Naive thymus-derived CD8-positive, alpha-beta T cell (primary cell): ENCODE results near the gene MTHFSD. TPM values are rescaled to one million over a fixed set of nuclear protein-coding genes. Genes with fewer than 3 reads are reported as not detected.
A peak's percentile ranks its signal among the peaks of the same experiment; 100 is the strongest.

ENCODE experiments used
- ATAC-seq, 2 donors: fragments of 150-1000 bp; cut with Tn5 transposase in 1 of 2; sonication (Bioruptor Pico), chemical (Tn5 transposase) in 1 of 2; 1 replicate in 1 of 2; 2 replicates in 1 of 2; pipeline ENCODE4 v1.10.0; 2021; ENCODE audit warnings: mild to moderate bottlenecking in 2 of 2, moderate library complexity in 2 of 2
- POLR2A ChIA-PET: fragments of 350-600 bp; sonication (Branson Sonifier 250); formaldehyde crosslinking; loops from one replicate; lab custom pipeline; 2021; ENCODE audit warnings: antibody characterized with exemption; lab: Charles Lee
- DNase-seq, 10 donors: peaks; one replicate each; pipeline versions ENCODE4 v3.0.0 to v3.0.0-alpha.2; 2020 to 2022
- H3K27ac Mint-ChIP-seq, 10 donors: one replicate each; pipeline ENCODE4 v1.8.0; 2020 to 2022; ENCODE audit warnings: mild to moderate bottlenecking in 10 of 10, mixed read lengths in 10 of 10, moderate library complexity in 4 of 10, inconsistent platforms in 1 of 10
- H3K27me3 Mint-ChIP-seq, 5 donors: one replicate each; pipeline ENCODE4 v1.8.0; 2021 to 2022; ENCODE audit warnings: mixed read lengths in 5 of 5
- H3K36me3 Mint-ChIP-seq, 3 donors: one replicate each; pipeline ENCODE4 v1.8.0; 2020 to 2022; ENCODE audit warnings: mixed read lengths in 3 of 3, mild to moderate bottlenecking in 2 of 3, inconsistent platforms in 1 of 3
- H3K4me1 Mint-ChIP-seq, 4 donors: one replicate each; pipeline ENCODE4 v1.8.0; 2021 to 2022; ENCODE audit warnings: mixed read lengths in 4 of 4
- H3K4me3 Mint-ChIP-seq, 10 donors: one replicate each; pipeline ENCODE4 v1.8.0; 2020 to 2022; ENCODE audit warnings: mild to moderate bottlenecking in 10 of 10, mixed read lengths in 10 of 10, moderate library complexity in 6 of 10, inconsistent platforms in 1 of 10
- H3K9me3 Mint-ChIP-seq, 9 donors: one replicate each; pipeline ENCODE4 v1.8.0; 2020 to 2022; ENCODE audit warnings: mixed read lengths in 9 of 9, mild to moderate bottlenecking in 3 of 9, inconsistent platforms in 1 of 9, moderate library complexity in 1 of 9
- polyA plus RNA-seq, 3 donors: library from polyadenylated mRNA; unstranded; fragments of 300-500 nt; fragmentation: Illumina TruSeq; gene quantifications; one replicate each; pipeline ENCODE4 v1.2.3, GENCODE V29; 2021
- total RNA-seq, 8 experiments: library from RNA in 2 of 8; stranded (reverse) in 2 of 8; gene quantifications; one replicate each; pipeline ENCODE4 v1.2.3 and lab custom pipeline; 2021 to 2026

Gene MTHFSD
- total and polyA plus RNA-seq, 5 experiments from 2014 or later, result 9.8 to 41.6 (median 19.0) TPM

DNA sequence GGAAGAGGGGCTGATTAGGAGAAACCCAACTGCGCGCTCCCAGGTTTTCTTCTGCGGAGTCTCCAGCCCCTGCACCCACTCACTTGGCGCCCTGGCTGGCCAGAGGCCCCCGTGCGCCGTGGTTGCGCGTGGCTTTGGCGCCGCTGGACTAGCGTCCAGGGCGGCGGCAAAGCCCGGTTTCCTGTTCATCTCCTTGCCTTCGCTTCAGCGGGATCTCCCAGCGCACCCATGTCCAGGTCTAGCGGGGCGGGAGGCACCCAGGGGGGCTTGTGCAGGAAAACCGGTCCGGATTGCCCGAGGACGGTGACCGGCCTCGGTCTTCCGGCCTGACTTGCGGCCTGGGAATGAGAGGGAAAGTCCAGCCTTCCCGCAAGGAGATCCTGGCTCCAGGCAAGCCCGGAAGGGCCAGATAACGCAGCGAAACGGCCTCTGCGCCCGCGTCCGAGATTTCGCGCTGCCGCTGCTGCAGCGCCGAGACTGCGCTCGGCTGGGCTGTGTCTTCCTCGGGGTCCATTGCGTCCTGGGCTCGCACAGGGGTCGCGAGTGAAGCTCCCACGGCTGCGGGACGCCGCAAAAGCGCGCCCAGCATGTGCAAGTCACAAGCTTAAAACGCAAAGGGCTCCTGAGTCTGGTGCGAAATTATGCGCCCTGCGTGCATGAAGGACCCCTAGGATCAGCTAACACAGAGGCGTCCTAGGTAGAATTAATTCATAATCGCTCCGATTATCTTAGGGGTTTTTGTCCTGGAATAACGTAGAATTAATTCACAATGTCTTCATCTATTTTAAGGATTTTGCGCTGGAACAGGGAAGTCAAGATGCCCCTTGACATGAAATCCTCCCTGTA is 39.0 kb downstream of the MTHFSD start:
- Mint-ChIP-seq H3K4me3 (no peak overlapping the region), H3K27ac (no peak overlapping the region), H3K27me3 (peaks cover 28 to 87% (median 55%) of the 10 kb centered on the region in 5 donors), H3K9me3 (no peaks in the 10 kb centered on the region), H3K36me3 (no peaks in the 10 kb centered on the region), H3K4me1 (peaks cover 6 to 17% (median 12%) of the 10 kb centered on the region in 4 donors)
- POLR2A ChIA-PET, result no interaction called here
- ATAC-seq (no peak), DNase-seq (no peak)

- H3K4me1 Mint-ChIP-seq, result peaks cover 8 to 21% (median 15%) of the 10 kb centered on the region in 4 donors
Observed at GRCh38 chr16:86515413-86515776, 39.6 kb downstream of the MTHFSD start.

DNA sequence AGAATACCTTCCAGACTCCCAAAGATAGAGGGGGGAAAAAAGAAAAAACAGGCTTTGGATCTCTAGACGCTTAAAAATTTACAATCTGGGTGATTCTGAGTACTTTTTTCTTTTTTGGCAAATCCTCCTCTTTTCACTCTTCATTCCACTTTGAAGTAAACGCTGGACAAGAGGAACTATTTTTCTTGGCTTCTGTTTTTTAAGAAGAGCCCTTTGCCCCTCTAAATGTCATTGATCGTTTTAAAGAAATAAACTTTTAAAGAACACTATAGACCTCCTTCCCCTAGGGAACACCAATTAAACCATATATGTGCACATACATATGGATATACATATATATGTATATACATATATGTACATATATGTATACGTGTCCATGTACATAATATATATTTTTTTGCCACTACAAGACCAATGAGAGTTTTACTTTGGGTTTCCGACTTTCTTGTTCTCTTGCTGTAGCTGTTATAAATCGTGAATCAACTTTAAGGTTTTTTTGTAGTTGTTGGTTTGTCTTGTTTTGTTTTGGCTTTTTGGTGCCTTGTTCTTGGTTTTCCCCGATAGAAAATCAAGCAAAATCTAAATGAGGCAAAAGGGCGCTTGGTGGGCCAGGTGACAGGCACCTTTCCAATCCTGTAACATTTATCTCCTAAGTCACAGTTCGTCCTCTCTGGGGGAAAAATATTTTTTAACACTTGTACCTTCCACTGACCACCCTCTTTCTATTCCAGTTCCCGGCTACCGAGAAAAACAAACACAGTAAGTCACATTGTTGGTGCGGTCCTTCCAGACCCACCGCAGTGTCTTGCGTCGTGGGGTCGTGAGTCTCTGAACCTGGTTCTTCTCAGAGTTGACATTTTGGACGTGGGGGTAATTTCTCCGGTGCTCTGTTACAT is 40.3 kb downstream of the MTHFSD start:
- H3K36me3 Mint-ChIP-seq, result peaks cover 0 to 2% (median 0%) of the 10 kb centered on the region in 3 donors
- DNase-seq (no peak), ATAC-seq (no peak)
- H3K4me3 Mint-ChIP-seq, result no peak overlapping the region
- H3K4me1 Mint-ChIP-seq, result peaks cover 7 to 18% (median 12%) of the 10 kb centered on the region in 4 donors
- H3K9me3 Mint-ChIP-seq, result no peaks in the 10 kb centered on the region
- peaks cover 27 to 83% (median 54%) of the 10 kb centered on the region in 5 donors for H3K27me3 Mint-ChIP-seq
- no peak overlapping the region for H3K27ac Mint-ChIP-seq
- POLR2A ChIA-PET, result no interaction called here

More at GRCh38 chr16:86515413-86515776, 39.6 kb downstream of the MTHFSD start:
- Mint-ChIP-seq H3K9me3 (no peaks in the 10 kb centered on the region), H3K4me3 (no peak overlapping the region), H3K27me3 (peaks cover 28 to 87% (median 55%) of the 10 kb centered on the region in 5 donors), H3K27ac (no peak overlapping the region), H3K36me3 (peaks cover 0 to 2% (median 0%) of the 10 kb centered on the region in 3 donors)
- POLR2A ChIA-PET, result no interaction called here
- ATAC-seq (no peak), DNase-seq (no peak)

GRCh38 chr16:86513471-86514277 is 41.4 kb downstream of the MTHFSD start:
- ATAC-seq (no peak), DNase-seq (no peak)
- peaks cover 0 to 2% (median 0%) of the 10 kb centered on the region in 3 donors for H3K36me3 Mint-ChIP-seq
- H3K9me3 Mint-ChIP-seq, result no peaks in the 10 kb centered on the region
- H3K4me3 Mint-ChIP-seq, result peak overlapping the region in 4 of 10 donors; percentile 12 to 60 (median 27)
- no peak overlapping the region for H3K27ac Mint-ChIP-seq
- H3K27me3 Mint-ChIP-seq, result peaks cover 27 to 80% (median 49%) of the 10 kb centered on the region in 5 donors
- POLR2A ChIA-PET, result no interaction called here
- H3K4me1 Mint-ChIP-seq, result peaks cover 6 to 18% (median 12%) of the 10 kb centered on the region in 4 donors

GRCh38 chr16:86512860-86513470 is 42.1 kb downstream of the MTHFSD start:
- H3K4me3 Mint-ChIP-seq, result peak overlapping the region in 4 of 10 donors; percentile 38 to 62 (median 45)
- H3K27me3 Mint-ChIP-seq, result peaks cover 28 to 76% (median 43%) of the 10 kb centered on the region in 5 donors
- peaks cover 6 to 18% (median 13%) of the 10 kb centered on the region in 4 donors for H3K4me1 Mint-ChIP-seq
- no peaks in the 10 kb centered on the region for H3K9me3 Mint-ChIP-seq
- ATAC-seq, result no peak
- no peak for DNase-seq
- no peak overlapping the region for H3K27ac Mint-ChIP-seq
- H3K36me3 Mint-ChIP-seq, result peaks cover 0 to 2% (median 0%) of the 10 kb centered on the region in 3 donors
- POLR2A ChIA-PET, result no interaction called here

DNA sequence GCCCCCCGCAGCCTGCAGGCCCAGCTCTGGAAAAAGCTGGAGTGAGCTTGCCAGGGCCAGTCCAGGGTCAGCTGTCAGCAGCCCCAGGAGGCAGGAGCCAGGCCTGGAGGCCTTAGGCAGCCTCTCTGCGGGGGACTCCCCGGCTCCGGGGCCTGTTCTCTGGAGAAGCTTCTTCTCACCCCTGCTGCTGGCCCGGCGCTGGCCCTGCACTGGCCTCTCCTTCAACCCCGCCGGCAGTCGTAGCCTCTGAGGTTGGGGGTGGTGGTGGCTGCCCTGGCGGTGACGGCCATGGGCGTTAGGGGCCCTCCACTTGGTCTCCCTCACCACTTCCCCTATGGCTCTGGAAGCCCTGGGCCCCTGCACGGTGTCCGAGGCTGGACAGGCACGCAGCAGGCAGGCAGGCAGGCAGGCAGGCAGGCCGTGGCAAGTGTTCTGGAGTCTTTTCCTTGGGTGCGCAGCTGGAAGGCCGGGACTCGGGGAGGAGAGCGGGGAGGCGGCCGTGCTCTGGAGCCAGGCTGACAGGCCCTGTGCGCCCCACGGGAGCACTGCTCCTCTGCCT is 42.7 kb downstream of the MTHFSD start:
- Mint-ChIP-seq H3K27me3 (peaks cover 33 to 76% (median 46%) of the 10 kb centered on the region in 5 donors), H3K4me3 (no peak overlapping the region), H3K9me3 (no peaks in the 10 kb centered on the region), H3K36me3 (peaks cover 0 to 4% (median 0%) of the 10 kb centered on the region in 3 donors), H3K27ac (no peak overlapping the region), H3K4me1 (peaks cover 6 to 24% (median 18%) of the 10 kb centered on the region in 4 donors)
- ATAC-seq, result no peak
- POLR2A ChIA-PET, result no interaction called here
- no peak for DNase-seq

DNA sequence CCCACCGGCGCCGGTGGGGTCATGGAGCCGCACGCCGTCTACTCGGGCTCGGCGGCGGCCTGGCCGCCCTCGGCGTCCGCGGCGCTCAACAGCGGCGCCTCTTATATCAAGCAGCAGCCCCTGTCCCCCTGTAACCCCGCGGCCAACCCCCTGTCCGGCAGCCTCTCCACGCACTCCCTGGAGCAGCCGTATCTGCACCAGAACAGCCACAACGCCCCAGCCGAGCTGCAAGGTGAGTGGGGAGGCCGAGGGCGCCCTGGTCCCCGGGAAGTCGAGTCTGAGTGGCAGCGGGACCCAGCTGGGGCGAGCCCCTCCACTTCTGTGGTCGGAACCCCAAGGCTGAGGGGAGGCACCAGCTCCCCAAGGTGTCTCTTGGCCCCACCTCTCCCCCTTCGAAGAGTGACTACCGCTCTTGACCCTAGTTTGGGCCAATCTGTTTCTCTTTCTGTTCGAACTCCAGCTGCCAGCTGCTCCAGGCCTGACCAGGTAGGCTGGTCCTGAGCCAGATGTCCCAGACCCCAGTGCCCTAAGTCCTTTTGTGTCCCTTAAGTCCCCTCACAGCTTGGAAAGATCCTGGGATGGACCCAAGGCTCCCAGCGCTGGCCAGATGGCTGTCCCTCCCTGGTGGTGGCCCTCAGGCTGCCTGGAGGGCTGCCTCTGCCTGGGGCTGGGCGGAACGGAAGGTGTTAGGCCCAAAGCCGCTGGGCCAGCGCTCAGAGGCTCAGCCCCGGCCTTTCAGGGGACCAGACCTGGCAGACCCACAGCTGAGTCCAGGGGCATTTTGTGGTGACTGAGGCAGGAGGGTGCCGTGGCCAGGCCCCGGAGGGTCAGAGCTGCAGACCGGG is 43.5 kb downstream of the MTHFSD start:
- POLR2A ChIA-PET, result no interaction called here
- peaks cover 32 to 76% (median 46%) of the 10 kb centered on the region in 5 donors for H3K27me3 Mint-ChIP-seq
- peak overlapping the region; percentile 20 to 79 (median 66) for H3K4me3 Mint-ChIP-seq
- H3K36me3 Mint-ChIP-seq, result peaks cover 0 to 4% (median 0%) of the 10 kb centered on the region in 3 donors
- no peaks in the 10 kb centered on the region for H3K9me3 Mint-ChIP-seq
- H3K4me1 Mint-ChIP-seq, result peaks cover 4 to 30% (median 22%) of the 10 kb centered on the region in 4 donors
- ATAC-seq (no peak), DNase-seq (no peak)
- H3K27ac Mint-ChIP-seq, result no peak overlapping the region

GRCh38 chr16:86510465-86511261 is 44.4 kb downstream of the MTHFSD start, which contains the start of gene FOXF1:
Gene FOXF1 (plus strand): TSS chr16:86510527. CDS start chr16:86510570, 43 bp downstream.
- peak within 1 kb of the TSS in 9 of 10 donors; percentile 56 to 88 (median 79) for H3K4me3 Mint-ChIP-seq
- peaks cover 10 to 38% (median 27%) of the 10 kb centered on the region in 4 donors for H3K4me1 Mint-ChIP-seq
- DNase-seq (no peak), ATAC-seq (no peak)
- no peak within 1 kb of the TSS for H3K27ac Mint-ChIP-seq
- H3K9me3 Mint-ChIP-seq, result no peaks in the 10 kb centered on the region
- POLR2A ChIA-PET, result no interaction called here
- H3K36me3 Mint-ChIP-seq, result peaks cover 0 to 4% (median 0%) of the 10 kb centered on the region in 3 donors
- peaks cover 38 to 76% (median 54%) of the 10 kb centered on the region in 5 donors for H3K27me3 Mint-ChIP-seq

GRCh38 chr16:86509759-86510464 is 45.1 kb downstream of the MTHFSD start:
- Mint-ChIP-seq H3K4me1 (peaks cover 12 to 42% (median 31%) of the 10 kb centered on the region in 4 donors), H3K9me3 (no peaks in the 10 kb centered on the region), H3K36me3 (peaks cover 0 to 4% (median 0%) of the 10 kb centered on the region in 3 donors), H3K27ac (no peak overlapping the region), H3K27me3 (peaks cover 39 to 77% (median 54%) of the 10 kb centered on the region in 5 donors), H3K4me3 (peak overlapping the region in 5 of 10 donors; percentile 13 to 88 (median 78))
- POLR2A ChIA-PET, result no interaction called here
- no peak for ATAC-seq
- DNase-seq, result no peak
